GM18499 (cell line): ENCODE measurements around the gene ADAM22.

Source experiments
- ATAC-seq: cut with Tn5 transposase; IDR thresholded peaks from one replicate; pipeline ENCODE4 v1.9.1; 2021; ENCODE audit warnings: moderate number of reproducible peaks; ENCODE audit not compliant: insufficient read depth, unreplicated experiment

The ADAM22 gene

DNA sequence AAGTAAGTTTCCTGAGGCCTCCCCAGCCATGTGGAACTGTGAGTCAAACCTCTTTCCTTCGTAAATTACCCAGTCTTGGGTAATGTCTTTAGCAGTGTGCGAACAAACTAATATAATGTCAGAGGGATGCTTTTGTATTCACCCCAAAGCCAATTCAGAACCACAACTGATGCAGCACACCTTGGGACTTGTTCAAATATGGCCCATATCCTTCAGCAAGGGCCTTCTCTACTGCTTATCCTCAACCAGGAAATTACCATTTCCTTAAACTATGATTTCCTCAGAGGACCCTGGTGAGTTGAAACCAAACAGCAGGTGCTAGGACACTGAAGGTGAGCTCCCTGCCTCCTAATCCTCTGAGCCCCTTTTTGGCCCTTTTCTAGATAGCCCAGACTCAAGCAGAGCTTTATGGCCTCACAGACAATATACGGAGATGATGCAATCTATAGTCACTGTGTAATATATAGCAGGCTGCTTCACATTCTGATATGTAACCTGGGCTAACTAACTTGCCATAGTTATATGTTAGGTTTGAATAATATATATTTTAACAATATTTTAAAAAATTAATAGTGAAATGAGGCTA lies 270.6 kb downstream of the ADAM22 start:
- no peak for ATAC-seq

- ATAC-seq = no peak
Measured at GRCh38 chr7:88205179-88205578, 271.1 kb downstream of the ADAM22 start.

DNA sequence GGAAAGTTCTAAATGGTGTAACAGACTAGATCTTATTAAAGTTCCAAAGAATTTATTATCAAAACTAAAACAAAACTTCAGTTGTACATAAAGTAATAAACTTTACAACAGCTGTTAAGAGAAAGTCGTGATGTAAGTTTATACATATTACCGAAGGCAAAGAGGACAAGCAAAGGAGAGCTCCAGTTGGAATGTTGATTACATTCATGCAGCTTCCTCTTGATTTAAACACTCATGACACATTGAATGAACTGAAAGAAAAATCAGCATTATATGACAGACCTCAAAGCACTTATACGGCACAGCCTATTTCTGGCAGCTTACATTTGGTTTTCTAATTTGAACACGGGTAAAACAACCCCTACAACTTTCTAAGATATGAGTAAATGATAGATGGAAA lies 272.2 kb downstream of the ADAM22 start:
- ATAC-seq = no peak

DNA sequence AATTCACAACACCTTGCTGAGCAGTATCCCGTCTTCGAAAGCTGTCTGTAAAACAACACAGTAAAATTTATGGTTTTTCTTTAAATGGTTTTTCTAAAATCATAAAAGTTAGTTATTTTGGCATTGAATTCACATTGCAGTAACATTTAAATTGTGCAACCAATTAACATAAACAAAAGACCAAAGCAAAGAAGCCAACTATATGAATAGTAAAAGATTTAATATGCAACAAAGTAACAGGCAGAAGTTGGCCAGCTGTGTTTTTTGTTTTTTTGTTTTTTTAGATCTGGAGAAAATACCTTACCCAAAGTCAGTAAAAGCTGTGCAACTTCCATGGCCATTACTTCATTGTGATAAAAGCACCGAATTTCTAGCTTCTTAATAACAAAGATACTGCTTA lies 274.5 kb downstream of the ADAM22 start:
- no peak for ATAC-seq

DNA sequence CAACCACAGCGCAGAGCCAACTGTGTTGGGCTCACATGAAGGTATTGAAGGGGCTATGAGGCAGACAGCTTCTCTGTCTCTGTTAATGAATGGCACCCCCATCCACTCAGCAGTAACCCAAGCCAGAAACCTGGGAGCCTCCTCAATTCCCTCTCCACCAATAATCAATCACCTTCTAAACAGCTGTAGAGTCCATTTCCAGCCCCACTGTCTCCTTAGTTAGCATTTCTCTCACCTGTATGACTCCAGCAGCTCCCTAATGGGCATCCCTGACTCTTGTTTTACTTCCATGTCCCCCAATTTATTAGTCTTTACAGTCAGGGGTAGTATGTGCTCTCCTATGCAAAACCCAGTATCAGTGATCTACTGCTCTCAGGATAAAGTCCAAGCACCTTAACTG lies 278.9 kb downstream of the ADAM22 start:
- ATAC-seq = no peak

GRCh38 chr7:88214456-88214855 lies 280.4 kb downstream of the ADAM22 start:
- no peak for ATAC-seq

- no peak for ATAC-seq
Measured at GRCh38 chr7:88215295-88215694, 281.2 kb downstream of the ADAM22 start.

DNA sequence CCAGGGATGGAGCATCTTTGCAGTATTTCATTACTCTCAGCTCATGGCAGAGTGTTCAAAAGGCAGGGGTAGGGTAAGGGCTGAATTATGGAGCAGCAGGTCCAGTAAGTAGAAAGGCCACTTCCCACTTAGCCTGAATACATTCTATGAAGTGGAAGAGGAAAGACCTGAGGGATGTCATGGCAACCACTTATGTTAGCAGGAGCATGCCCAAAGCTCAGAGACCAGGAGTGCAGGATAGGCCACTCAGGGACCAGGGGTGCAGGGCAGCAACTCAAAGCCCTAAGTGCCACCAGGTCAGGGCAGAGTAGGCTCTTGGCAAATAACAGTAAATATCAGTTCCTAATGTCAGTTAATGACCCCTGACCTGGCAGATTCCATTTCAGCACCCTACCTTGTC lies 282.2 kb downstream of the ADAM22 start:
- ATAC-seq = no peak

DNA sequence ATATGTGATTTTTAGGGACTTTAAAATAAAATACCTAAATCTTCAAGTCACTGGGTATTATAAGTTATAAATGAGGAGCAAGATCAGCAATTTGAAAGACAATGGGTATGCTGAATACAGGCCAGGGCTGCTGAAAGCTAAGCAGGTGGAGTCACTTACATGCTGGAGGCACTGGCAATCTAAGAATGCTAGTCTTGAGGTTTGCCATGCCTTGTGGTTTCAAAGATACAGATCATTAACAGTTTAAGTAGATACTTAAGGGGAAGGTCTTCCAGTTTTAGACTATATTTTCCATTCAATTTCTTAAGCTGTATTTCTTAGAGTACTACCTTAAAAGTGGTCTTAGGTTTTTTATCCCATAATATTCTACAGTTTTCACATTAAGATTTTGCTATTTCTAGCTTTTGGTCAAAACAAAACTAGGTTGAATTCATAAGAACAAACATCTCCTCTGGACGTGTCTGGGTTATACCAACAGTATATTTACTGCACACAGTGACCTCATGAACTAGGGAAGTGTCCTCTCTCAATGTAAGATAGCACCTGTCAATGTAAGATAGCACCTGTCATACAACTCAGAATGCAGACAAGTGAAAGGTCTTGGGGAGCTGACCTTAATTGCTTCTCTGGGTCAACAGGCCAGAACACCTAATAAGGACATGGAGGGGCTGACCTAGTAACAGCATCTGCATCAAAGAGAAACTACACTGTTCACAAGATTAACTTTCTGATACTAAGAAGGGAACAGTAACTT lies 283.8 kb downstream of the ADAM22 start:
- peak; percentile 78 for ATAC-seq

- ATAC-seq = no peak
Measured at GRCh38 chr7:88218429-88218745, 284.3 kb downstream of the ADAM22 start.

- ATAC-seq = peak; percentile 16
Measured at GRCh38 chr7:88218836-88219605, 285.0 kb downstream of the ADAM22 start.

- peak; percentile 33 for ATAC-seq
Measured at GRCh38 chr7:88219781-88220747, 286.0 kb downstream of the ADAM22 start, which contains the start of gene SRI. SRI (minus strand) TSS chr7:88220038; CDS start chr7:88220026, 12 bp downstream.

- ATAC-seq = no peak
Measured at GRCh38 chr7:88223265-88223664, 289.2 kb downstream of the ADAM22 start.

DNA sequence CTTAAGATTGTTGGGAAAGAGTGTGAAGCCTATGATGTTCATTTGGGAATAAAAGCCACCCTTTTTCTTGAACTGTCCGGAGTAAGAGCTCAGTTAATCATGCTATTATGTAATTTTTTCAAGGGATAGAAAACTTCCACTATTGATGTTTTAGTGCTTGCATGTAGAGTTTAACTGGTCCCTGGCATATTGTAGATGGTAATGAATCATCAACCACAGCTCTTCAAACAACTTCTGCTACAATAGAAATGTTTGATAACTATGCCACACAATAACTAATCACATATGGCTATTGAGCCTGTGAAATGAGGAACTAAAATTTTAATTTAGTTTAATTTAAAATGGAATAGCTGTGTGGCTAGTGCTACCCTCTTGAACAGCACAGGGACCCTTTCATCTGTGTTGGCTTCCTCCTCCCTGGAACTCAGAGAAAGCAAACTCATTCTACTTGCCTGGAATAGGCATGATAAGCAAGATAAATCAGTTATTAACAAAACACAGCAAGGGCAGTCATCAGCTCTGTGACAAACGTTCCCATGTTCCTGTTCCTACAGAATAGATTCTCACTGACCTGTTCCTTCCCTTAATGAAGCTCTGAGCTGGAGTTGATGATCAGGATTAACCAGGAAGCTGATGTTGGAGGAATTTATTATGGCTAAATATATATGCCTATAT lies 290.7 kb downstream of the ADAM22 start:
- no peak for ATAC-seq

- no peak for ATAC-seq
Measured at GRCh38 chr7:88226201-88226600, 292.1 kb downstream of the ADAM22 start.

DNA sequence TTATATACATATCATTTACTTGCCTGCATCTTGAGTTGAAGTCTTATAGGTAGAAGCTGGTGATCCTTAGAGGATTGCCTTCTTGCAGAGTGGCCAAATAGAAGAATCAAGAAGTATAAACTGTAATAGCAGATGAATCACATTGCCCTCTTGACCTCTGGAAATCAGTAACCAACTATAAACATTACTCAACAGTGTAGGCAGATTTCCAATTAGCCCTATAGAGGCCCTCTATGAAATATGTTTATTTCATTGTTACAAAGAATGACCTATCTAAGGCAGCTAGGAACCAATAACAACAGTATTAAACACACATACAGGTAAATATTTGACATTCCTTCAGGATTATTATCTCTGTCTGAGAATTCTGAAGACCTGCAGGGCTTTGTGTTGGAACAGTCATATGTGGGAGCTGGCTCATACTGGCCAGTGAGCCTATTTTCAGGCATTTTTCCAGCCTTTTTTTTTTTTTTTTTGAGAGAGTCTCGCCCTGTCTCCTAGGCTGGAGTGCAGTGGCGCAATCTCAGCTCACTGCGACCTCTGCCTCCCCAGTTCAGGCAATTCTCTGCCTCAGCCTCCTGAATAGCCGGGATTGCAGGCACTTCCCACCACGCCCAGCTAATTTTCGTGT lies 292.9 kb downstream of the ADAM22 start:
- ATAC-seq = no peak

DNA sequence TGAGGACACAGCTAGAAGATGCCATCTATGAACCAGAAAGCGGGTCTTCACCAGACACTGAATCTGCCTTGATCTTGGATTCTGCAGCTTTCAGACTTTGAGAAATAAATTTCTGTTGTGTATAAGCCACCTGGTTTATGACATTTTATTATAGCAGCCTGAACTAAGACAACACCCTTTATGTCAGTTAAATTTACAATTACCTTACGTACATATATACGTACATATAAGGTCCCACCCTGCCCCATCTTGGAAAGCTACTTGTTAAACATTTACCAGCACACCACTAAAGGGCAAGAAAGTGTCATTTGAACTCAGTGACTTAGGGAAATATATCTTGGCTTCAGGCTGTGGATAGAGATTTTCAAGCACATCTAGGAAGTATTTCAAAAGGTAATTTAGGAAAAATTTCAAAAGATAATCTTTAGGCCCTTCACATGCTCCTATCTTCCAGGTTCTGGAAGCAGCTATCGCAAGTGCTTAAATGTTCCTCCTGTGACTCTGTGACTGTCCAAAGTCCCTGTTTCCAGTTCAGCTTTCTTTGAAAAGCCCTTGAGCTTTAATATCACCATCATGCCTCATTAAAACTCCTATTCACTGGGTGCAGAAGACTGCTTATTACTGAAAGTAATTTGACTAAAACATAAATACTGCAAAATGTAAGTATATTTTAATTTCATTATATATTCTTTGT lies 295.4 kb downstream of the ADAM22 start:
- no peak for ATAC-seq

GRCh38 chr7:88230646-88231045 lies 296.6 kb downstream of the ADAM22 start:
- no peak for ATAC-seq

DNA sequence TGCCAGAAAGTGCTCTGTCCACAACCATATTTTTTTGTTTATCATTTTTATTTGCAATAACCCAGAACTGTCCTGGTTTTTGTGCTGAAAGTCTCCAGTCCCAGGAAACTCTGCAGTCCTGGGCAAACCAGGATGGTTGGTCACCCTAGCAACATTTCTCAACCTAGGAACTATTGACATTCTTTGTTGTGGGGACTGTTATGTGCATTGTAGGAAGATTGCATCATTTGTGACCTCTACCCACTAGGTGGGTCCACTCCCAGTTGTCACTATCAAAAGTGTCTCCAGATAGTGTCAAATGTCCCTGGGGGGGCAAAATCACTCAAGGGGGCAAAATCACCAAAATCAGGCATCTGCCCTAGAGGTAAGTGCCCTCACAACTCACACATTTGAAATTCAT lies 299.8 kb downstream of the ADAM22 start:
- ATAC-seq = no peak
